ENCODE data around the gene PSMF1. TPM values are rescaled to one million over a fixed set of nuclear protein-coding genes. Genes with fewer than 3 reads are reported as not detected.
"Not testable (repeated sequence)": the region's sequence is repeated elsewhere in the genome, so short reads cannot be mapped to it uniquely, and the experiment has no call there.

Gene PSMF1
- total RNA-seq, 1 donor from 2014 or later, result 131 TPM

- DNase-seq (ENCODE audit: low read depth), result peak; percentile 31
These were observed 4.2 kb downstream of the PSMF1 start for GRCh38 chr20:1122388-1123315.

GRCh38 chr20:1123666-1124065 is 5.3 kb downstream of the PSMF1 start:
- DNase-seq (ENCODE audit: low read depth), result no peak

- no peak for DNase-seq (ENCODE audit: low read depth)
These were observed 6.0 kb downstream of the PSMF1 start for GRCh38 chr20:1124421-1124820.

- no peak for DNase-seq (ENCODE audit: low read depth)
These were observed 6.9 kb downstream of the PSMF1 start for GRCh38 chr20:1125277-1125676.

- DNase-seq (ENCODE audit: low read depth), result no peak
These were observed 9.4 kb downstream of the PSMF1 start for GRCh38 chr20:1127840-1128239.

GRCh38 chr20:1130058-1130694 is 11.8 kb downstream of the PSMF1 start:
- DNase-seq (ENCODE audit: low read depth), result no peak

- no peak for DNase-seq (ENCODE audit: low read depth)
These were observed 12.4 kb downstream of the PSMF1 start for GRCh38 chr20:1130847-1131246.

GRCh38 chr20:1131354-1131753 is 13.0 kb downstream of the PSMF1 start:
- no peak for DNase-seq (ENCODE audit: low read depth)

- no peak for DNase-seq (ENCODE audit: low read depth)
These were observed 16.0 kb downstream of the PSMF1 start for GRCh38 chr20:1134355-1134754.

- DNase-seq (ENCODE audit: low read depth), result no peak
These were observed 16.4 kb downstream of the PSMF1 start for GRCh38 chr20:1134836-1135235.

- no peak for DNase-seq (ENCODE audit: low read depth)
These were observed 18.8 kb downstream of the PSMF1 start for GRCh38 chr20:1137236-1137635.

GRCh38 chr20:1144401-1145172 is 26.2 kb downstream of the PSMF1 start:
- no peak for DNase-seq (ENCODE audit: low read depth)

- DNase-seq (ENCODE audit: low read depth), result no peak
These were observed 28.6 kb downstream of the PSMF1 start for GRCh38 chr20:1146957-1147356.

GRCh38 chr20:1149812-1150211 is 31.4 kb downstream of the PSMF1 start:
- DNase-seq (ENCODE audit: low read depth), result not testable (repeated sequence)

- no peak for DNase-seq (ENCODE audit: low read depth)
These were observed 31.8 kb downstream of the PSMF1 start for GRCh38 chr20:1150218-1150617.

GRCh38 chr20:1150968-1151367 is 32.6 kb downstream of the PSMF1 start:
- DNase-seq (ENCODE audit: low read depth), result no peak

GRCh38 chr20:1154226-1154625 is 35.8 kb downstream of the PSMF1 start:
- DNase-seq (ENCODE audit: low read depth), result no peak

GRCh38 chr20:1154691-1155090 is 36.3 kb downstream of the PSMF1 start:
- no peak for DNase-seq (ENCODE audit: low read depth)

GRCh38 chr20:1155342-1155741 is 36.9 kb downstream of the PSMF1 start:
- no peak for DNase-seq (ENCODE audit: low read depth)

- no peak for DNase-seq (ENCODE audit: low read depth)
These were observed 42.1 kb downstream of the PSMF1 start for GRCh38 chr20:1160496-1160895.

GRCh38 chr20:1160991-1161390 is 42.6 kb downstream of the PSMF1 start:
- no peak for DNase-seq (ENCODE audit: low read depth)

- DNase-seq (ENCODE audit: low read depth), result peak; percentile 86
These were observed 44.7 kb downstream of the PSMF1 start for GRCh38 chr20:1163105-1163504.

All from myocyte (in vitro differentiated cells).